NCI-H510A treated with DMSO at 0.1 percent for 48 hours (cell line): ENCODE data around the gene ATF7.

Source experiments
- DNase-seq: peaks from one replicate; lab custom pipeline; 2025; lab: John Stamatoyannopoulos, UW

Gene ATF7

DNA sequence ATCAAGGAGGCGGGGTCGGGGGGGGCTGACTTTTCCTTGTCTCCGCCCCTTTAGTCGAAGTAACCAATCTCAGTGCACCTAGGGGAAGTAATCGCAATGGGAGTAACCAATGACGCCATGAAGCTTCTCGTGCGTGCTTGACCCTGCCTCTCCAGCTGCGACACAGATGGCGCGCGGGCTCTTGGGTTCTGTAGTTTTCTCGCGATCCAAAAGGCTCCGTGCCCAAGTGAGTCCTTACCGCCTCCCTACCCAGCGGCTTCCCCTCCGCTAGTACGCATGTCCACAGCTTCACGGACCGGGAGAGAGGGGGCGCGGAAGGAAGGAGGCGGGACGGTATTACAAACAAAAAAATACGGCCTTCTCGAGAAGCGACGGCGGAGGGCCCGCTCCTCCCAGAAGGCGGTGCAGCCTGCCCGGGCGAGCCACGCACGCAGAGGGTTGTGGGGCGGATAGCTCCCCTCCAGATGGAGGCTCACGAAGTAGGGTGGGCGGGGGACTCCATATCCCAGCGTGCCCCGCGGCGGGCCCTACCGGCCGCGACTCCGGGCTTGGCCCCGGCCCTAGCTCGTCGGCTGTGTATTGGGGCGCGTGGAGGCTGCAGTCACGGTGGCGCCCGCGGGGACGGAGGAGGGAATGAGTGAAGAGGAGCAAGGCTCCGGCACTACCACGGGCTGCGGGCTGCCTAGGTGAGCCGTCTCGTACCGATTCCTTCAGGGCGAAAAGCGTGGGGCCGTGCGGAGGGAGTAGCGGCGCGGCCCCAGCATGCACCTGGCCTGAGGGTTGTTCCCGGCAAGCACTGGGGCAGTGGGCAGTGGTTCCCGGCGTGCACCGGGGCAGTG lies 125.2 kb downstream of the ATF7 start, which contains the start of gene TARBP2:
TSS of gene TARBP2 (plus strand) at position 508 of the 839 bp plus-strand sequence. CDS start at position 634, 126 bp downstream.
- DNase-seq: peak; percentile 98

DNA sequence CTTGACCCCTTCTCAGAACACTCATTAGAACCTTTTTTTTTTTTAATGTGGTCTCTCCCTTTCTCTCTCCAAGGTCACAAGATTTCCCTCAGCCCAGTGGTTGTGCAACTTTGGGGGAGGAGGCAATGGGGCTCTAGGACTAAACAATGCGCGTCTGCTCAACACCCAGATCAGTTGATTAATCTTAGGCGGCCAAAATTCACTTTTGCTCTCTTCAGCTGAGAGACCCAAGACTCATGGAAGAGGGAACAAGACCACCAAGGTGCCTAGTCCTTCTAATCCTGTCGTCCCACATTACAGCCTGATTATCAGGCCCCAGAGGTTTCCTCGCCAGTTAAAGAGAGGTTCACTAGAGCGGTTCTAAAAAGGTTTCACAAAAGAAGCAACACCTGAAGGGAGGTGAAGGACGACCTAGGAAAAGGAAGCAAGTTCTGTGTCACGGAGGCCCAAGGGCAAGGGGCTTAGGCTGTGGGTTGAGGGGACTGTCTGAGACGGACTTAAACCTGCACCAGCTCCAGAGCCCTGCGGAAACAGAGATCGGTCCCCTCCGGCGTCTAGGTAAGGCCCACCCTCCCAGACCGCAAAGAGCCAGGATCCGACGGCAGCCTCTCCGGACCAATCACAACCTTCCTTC lies 125.9 kb downstream of the ATF7 start:
- DNase-seq: peak; percentile 56

DNA sequence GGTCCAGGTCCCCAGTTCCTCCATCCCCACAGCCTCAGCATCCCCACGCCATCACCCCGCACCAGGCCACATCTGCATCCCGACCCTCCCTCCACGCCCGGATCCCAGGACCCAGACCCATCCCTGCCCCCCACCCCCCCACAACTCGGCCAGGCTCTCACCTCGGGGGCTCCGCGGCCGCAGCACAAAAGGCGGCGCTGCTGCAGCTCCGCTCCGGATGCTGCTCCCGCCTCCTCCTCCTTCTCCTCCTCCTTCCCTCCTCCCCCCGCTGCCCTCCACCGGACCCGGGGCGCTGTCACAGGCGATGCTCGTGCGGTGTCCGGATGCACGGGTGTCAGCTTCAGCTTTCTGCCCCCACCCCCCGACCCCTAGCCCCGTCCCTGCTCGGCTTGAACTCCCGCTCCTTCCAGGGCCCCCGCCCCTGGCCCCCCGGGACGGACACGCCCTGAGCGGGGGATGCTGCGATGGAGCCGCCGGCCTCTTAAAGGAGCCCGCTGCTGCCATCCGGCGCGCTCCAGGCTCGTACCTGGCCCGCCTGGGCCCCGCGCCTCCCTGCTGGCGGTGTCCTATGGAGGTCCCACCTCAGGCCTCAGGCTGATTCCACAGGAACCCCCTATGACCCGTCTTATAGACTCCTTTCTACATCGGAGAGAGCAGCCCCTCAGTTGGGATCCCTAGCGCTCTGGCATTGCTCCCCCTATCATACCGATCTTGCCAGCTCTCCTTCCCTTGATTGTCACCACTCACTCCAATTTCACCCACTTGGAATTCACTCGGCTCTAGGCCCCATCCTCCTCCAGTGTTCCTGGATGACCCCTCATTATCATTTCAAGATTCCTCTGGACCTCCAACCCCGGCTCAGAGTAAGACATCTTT lies 126.7 kb downstream of the ATF7 start, which contains the start of gene MAP3K12:
TSS of gene MAP3K12 (minus strand) at position 193 of the 876 bp plus-strand sequence. CDS start 12,067 bp downstream, outside the sequence.
- peak; percentile 72 for DNase-seq

DNA sequence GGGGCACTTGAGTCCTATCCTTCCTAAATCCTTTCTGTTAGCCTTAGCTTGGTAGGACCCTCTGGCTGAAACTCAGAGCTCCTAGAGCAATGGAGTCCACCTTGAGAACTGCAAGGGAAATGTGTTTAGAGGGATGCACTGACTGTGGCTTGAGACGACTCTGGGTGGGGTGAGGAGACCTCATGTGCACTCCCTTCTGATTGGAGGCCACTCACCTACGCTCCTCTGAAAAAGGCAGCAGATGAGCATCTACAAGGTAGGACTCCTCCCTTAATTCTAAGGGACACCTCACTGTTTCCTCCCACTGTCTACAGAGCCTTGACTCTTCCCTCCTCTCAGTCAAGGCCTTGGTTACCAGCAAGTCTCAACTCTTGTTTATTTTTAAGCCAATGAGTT lies 127.9 kb downstream of the ATF7 start:
- no peak for DNase-seq

DNA sequence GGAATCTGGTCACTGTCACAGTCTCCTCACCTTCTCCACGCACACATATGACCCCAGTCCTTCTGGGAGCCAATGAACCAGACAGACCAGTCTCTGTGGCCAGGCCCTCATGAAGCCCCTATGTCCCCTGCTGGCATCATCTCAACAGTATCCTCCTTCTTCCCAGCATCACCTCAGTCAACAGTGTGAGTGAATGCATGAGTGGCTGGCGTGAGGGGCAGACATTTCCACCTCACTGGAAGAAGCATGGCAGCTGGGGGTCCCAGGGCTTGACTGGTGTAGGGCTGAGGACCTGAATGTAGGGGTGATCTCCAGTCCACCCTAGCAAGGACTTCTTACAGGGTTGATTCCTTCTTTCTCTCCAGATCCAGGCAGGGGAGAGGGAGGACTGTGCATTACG lies 128.7 kb downstream of the ATF7 start:
- DNase-seq: no peak

DNA sequence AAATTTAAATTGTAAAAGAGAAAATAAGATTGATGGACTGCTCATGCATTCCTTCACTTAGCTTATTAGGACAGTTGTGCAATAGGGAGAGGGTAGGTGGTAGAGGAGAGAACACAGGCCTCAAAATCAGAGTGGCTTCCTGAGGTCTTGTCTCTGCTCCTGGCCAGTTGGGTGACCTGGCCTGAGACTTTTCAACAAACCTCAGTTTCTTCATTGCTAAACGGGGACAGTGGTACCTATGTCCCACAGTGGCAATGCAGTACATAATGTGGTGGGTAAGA lies 129.5 kb downstream of the ATF7 start:
- DNase-seq: no peak

DNA sequence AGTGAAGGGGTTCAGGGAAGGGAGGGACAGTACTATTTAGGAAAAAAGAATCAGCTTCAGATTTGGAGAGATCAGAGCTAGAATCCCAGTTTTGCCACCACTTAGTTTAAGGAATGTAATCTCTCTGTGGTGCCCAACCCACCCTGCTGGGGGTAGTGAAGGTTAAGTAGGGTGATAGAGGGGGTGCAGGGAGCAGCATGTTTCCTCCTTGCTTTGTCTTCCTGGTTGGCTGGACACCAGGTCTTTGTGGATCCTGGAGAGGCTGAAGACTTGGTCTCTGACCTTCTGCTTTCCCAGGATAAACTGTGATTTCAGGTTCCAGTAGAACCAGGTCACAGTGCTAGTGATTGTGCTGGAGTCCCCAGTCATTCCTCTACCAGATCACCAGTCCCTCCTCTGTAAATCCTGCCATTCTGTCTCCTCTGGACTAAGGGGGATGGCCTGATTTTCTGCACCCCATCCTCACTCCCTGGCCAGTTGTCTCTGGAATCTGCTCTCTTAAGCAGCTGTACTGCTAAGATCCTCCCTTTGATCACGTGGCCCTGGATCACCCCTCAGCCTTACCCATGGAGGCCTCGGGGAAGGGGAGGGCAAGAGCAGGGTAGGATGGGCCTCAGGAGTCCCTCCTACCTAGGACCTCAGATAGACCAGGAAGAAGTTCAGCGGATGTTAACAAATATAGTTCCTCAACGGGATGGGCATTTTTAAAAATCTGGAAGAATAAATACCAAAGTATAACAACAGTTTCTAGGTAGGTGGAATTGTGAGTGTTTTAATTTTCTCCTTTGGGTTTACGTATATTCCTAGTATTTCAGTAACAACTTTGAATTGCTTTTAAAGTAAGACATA lies 130.1 kb downstream of the ATF7 start:
- DNase-seq: peak; percentile 43

DNA sequence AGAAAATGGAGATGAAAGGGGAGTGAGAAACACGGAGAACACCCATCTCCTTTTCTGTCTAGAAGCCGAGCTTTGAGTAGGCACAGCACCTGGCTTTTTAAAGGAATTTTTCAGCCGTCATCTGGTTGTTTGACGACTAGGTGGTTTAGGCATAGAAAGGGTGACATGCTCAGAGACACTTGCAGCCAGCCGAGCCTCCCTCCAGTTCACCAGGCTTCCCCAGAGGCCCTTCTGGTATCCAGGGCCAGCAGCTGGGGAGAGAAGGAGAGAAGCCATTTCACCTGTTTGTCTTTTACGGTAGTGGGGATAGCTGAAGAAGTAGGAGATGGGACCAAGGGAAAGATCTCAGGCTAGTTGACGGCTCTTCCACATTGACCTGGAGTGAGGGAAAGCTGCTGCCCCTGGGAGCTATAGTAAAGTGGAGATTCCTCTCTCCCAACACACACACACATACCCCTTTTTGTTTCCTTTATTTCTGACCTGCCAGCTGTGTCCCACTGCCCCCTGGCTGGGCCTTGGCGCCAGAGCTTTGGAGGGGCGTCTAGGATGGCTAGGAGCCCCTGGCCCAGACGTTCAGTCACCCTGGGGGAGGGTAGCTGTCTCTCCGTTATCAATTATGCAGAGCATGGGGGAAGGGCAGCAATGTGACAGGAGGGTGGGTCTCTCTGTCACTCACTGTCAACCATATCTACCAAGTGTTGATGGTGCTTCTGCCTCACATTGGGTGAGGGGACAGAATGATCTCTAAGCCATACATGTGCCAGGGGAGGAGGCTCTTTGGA lies 132.4 kb downstream of the ATF7 start:
- DNase-seq: peak; percentile 54

DNA sequence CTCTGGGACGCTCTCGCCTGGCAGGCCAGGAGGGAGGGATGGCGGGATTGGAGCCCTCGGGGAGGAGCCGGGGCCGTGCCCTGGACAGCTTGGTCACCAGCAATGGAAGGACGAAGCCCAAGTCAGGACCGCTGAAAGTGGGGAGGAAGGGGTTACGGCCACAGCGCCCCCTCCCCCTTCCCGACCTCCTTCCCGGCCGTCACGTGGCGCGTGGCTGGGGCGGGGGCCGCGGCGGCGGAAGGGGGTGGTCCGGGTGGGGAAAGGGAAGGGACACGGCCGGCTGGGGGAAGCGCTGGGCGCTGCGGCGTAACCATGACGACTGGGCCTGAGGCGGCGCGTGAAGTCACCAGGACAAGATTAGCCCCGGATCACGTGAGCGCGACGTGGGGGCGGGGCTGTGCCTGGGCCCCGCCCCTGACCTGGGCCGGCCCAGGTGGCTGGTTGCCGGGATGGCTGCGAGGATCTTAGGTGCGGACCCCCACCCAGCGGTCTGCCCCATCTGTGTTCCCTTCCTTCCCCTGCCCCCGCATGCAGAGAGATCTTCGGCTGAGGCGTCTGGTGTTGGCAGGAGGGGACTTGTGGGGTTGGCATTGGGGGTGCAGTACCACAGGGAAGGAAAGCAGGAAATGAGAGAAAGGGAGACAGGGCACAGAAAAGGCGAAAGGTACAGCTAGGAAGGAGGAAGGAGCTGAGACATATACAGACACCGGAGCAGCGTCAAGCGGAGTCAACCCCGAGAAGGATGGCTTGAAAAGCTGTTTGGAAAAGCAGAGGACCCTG lies 133.2 kb downstream of the ATF7 start:
- DNase-seq: peak; percentile 79

DNA sequence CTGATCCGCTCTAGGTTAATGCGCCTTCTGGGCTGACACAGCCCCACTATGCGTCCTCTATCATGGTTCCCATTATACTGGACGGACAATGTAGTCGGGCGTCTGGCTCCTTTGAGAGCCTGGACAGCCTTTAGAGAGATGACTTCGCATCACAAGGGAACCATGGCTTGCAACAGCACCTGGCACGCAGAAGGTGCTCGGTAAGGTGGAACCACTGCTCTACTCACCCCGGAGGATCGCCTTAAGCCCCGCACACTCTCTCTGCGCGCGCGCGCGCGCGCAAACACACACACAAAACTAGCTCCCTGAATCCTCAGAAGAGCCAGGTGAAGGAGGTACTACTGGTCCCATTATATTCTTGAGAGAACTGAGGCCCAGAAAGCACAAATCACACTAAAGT lies 134.0 kb downstream of the ATF7 start:
- no peak for DNase-seq

DNA sequence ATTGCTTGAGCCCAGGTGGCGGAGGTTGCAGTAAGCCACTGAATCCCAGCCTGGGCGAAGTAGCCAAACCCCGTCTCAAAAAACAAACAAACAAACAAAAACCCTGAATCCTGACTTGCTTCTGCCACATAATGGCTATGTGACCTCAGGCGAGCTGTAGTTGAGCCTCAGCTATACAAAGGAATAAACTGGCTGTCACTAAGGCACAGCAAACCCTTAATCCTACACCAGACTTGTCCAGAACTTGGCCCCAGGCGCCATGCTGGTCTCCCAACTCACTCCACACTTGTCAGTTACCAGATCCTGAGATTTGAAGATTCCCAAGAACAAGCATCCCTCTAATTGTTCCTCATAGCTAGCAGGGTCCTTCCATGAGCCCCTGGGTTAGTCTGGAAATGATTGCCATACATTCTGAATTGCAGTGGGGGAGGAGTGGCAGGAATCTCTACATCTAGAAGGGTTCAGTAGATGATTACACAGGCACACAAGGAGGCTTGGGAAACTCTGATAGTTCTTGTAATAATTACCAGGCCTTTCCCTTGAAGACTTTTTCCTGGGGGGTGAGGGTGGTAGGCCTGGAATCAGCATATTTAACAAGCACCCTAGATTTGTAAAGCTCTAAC lies 136.8 kb downstream of the ATF7 start:
- DNase-seq: no peak

DNA sequence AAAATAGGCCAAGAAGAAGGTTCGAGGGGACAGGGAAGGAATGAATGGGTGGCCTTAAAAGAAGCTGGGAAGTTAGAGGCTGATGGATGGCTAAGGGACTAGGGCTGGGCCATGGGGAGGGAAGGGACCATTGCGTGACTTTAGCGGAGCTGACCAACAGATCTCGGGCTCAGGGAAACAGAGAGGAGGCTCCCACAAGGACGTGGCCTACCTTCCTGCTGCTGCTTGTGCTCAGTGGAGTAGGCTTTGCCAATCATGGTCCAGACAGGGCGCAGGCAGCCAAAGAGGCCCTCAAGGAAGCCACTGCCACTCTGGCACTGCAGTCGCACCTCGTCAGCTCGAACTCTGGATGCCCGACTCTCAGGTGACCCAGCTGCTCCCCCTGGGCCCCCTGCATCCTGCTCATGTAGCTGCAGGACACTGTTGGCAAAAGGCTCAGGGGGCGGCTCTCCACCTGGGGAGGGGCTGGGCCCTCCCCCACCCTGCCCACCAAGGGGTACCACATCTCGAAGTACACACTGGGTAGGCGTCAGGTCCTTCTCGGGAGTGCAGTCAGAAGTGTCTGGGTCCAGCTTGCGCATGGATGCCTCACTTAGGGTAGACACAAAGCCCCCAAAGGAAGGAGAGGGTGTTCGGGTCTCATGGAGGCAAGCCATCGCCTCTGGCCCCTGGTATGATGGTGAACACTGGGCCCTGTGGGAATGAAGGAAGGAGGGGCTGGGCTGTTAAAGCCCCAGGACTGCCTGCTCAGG lies 139.3 kb downstream of the ATF7 start:
- DNase-seq: no peak

DNA sequence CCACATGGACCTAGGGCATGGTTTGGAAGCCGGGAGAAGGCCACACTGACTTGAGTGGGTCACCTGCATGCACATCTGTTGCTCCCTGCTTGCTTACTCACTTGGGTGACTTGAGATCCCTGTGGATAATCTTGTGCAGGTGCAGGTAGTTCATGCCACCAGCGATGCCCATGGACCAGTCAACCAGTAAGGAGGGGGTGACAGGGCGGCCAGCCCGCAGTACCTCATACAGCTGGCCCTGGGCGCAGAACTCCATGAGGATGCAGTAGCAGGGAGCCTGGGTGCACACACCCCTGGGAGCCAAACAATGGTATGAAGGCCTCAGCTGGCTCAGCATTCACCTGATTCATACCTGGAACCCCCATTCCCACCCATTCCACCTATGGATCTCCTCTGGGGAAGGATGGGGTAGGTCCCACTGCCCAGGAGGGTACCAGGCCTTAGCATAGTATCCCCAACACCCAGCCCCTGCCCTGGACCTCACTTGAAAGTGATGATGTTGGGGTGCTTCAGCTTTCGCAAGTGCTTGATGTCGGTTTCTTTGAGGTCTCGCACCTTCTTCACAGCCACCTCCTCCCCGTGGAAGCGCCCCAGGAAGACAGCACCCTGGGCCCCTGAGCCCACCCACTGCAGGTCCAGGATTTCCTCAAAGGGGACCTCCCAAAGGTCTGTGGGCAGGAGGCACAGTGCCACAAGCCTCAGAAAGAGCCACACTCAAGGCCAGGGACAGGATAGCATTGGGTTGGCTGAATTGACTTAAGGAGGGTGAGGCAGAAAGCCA lies 140.0 kb downstream of the ATF7 start:
- DNase-seq: no peak

DNA sequence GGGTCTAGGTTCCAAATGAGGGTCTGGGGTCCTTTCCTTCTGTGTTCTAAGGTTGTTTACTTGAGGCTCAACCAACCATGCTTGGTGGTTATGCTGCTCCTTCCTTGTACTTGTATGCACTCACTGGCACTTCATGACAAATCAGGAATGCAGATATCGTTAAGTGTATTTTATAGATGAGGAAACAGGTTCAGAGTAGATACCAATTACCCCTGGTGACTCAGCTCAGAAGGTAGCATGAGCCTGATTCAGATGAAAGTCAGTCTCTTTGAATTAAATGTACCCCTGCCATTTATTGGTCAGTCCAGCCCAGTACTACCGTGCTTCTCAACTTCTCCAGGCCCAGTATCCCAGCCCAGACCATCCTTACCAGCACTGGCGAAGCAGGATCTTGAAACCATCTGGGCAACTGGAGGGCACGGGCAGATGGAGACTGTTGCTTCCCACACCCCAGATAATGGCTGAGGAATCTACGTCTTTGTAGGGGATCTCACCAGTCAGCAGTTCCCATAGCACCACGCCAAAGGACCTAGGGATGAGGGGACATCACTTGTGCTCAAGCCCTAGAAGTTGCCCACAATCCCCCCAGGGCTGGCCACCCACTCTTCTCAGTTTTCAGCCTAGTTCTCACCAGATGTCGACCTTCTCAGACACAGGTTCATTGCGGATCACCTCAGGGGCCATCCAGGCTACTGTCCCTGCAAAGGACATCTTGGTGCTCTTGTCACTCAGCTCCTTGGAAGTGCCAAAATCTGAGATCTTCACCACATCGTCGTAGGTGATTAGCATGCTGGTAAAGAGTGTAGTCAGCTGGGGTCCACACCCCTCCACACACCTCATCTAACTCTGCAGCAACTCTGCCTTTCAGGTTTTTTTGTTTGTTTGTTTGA lies 141.3 kb downstream of the ATF7 start:
- no peak for DNase-seq

DNA sequence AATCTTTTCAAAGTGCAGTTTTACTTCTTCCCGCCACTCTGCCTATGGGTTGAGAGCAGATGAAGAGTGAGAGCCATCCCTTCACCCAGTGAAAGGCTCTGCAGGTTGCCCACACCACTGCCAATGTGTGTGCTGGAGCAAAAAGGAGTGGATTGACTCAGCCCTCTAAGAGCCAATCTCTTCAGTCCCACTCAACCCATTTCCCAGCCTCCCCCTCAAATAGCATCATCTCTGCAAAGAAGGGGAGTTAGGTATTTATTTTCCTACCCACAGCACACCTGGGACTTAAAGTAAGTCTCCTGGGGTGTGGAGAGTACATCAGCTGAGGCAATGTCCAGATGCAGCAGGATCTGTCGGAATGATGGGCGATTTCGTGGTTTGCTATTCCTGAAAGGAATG lies 142.2 kb downstream of the ATF7 start:
- DNase-seq: no peak

DNA sequence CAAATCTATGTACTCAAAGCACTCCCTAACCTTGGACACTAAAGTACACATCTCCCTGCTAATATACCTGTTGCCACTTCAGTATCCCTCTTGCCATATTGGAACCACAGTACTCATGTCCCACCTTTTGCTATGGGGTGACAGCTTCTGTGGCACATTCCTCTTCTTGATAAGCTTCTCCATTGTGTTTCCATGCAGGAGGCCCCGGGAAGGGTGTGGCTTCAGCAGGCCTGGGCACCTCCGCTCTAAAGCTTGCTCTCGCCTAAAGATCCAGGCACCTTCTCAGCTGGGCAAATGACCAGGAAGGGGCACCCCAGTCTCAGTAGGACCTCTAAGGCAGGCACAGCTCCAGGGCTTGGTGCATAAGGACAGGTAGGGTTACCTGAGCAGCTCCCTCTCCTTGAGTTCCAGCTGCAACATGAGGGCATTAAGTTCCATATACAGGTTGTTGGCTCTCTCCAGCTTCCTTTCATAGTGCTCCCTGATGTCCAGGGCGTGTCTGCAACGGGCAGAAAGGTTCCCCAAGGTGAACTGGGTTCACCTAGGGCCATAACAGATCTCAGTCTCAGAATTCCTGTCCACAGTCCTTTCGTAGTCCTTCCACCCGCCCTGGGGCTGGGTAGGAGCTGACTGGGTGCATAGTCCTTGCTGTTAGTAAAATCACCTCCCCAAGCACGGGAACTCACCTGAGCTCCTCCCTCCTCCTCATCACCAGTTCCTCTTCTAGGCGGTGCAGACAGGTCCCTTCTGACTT lies 142.8 kb downstream of the ATF7 start:
- DNase-seq: peak; percentile 6
